Heart right ventricle (tissue), 16 donors: ENCODE results near the gene OR2AG1. TPM values are rescaled to one million over a fixed set of nuclear protein-coding genes. Genes with fewer than 3 reads are reported as not detected.
"Not testable (repeated sequence)": the region's sequence is repeated elsewhere in the genome, so short reads cannot be mapped to it uniquely, and the experiment has no call there.

Experiments used
- ATAC-seq, 8 donors: fragments of 200-7000 bp; cut with Tn5 transposase; one replicate each; pipeline ENCODE4 v1.9.1; 2020; ENCODE audit warnings: mild to moderate bottlenecking in 8 of 8, moderate library complexity in 8 of 8, moderate number of reproducible peaks in 1 of 8
- DNase-seq, 2 donors: peaks; one replicate each; pipeline ENCODE4 v3.0.0-alpha.2; 2020
- H3K27ac ChIP-seq, 10 donors: fragments of 200-600 bp; sonication (generic) in 2 of 10; one replicate each; pipeline versions ENCODE4 v1.5.0 to v1.8.0; 2020 to 2022; ENCODE audit warnings: mild to moderate bottlenecking in 3 of 10
- H3K27me3 ChIP-seq, 7 donors: fragments of 200-600 bp; one replicate each; pipeline ENCODE4 v1.8.0; 2021 to 2022; ENCODE audit warnings: mild to moderate bottlenecking in 2 of 7
- H3K36me3 ChIP-seq, 9 donors: fragments of 200-600 bp; sonication (generic) in 1 of 9; one replicate each; pipeline versions ENCODE4 v1.5.0 to v1.8.0; 2020 to 2022; ENCODE audit warnings: mild to moderate bottlenecking in 2 of 9
- H3K4me1 ChIP-seq, 9 donors: fragments of 200-600 bp; sonication (generic) in 1 of 9; one replicate each; pipeline versions ENCODE4 v1.5.0 to v1.8.0; 2020 to 2022; ENCODE audit warnings: mild to moderate bottlenecking in 4 of 9
- H3K4me3 ChIP-seq, 10 donors: fragments of 200-600 bp; sonication (generic) in 2 of 10; one replicate each; pipeline versions ENCODE4 v1.5.0 to v1.8.0; 2020 to 2022; ENCODE audit warnings: mild to moderate bottlenecking in 7 of 10, moderate library complexity in 2 of 10
- H3K9me3 ChIP-seq, 11 donors: fragments of 200-600 bp in 10 of 11; sonication (generic) in 2 of 11; one replicate each; pipeline versions ENCODE4 v1.5.0 to v1.8.0; 2013 to 2022; ENCODE audit warnings: mild to moderate bottlenecking in 2 of 11, control low read depth in 1 of 11, moderate library complexity in 1 of 11
- WGBS, 2 donors: extraction: QIAGEN DNeasy Blood & Tissue Kit; methylation state at CpG; one replicate each; pipeline ENCODE4 v1.1.7; 2013; ENCODE audit warnings: inconsistent platforms in 1 of 2; 5-methylcytosine and 5-hydroxymethylcytosine counted together
- intact Hi-C, 10 donors: fragments of 100-400 bp; cut with DNase I; formaldehyde crosslinking; loops; one replicate each; pipeline versions ENCODE4 v1.11.1 to v1.14.2; 2022
- polyA plus RNA-seq, 2 donors: library from polyadenylated mRNA; stranded (reverse); fragments of 200-250 nt; gene quantifications; one replicate each; pipeline ENCODE4 v1.2.3, GENCODE V29; 2013
- total RNA-seq, 10 donors: library from RNA; stranded (reverse); fragmentation: NEBNext Ultra II Directional in 3 of 10; extraction: Animal tissue kit (Norgen Biotek cat#: 25700) in 3 of 10; gene quantifications; one replicate each; pipeline versions ENCODE4 v1.2.1 to v1.2.4, GENCODE V29; 2021 to 2023
- TF ChIP-seq, protein P1 (sequence below), 9 donors: fragments of 200-600 bp; sonication (generic) in 2 of 9; IDR thresholded peaks; one replicate each; pipeline versions ENCODE4 v1.5.0 to v1.8.0; 2021 to 2022; ENCODE audit warnings: antibody characterized with exemption in 9 of 9, mild to moderate bottlenecking in 5 of 9, moderate library complexity in 1 of 9
- donor health status: Arrhythmogenic right ventricular cardiomyopathy.
- donor health status: ischemic (EF 13 %, LVEDD 7.1; RV severe dilation, severe dysfunction).
- donor health status: healthy with polysubstance abuse.
- donor health status: DM: no; HTN: yes; CAD: no.
- donor health status: DM: no; HTN: no; CAD: no.
- donor health status: ischemic (EF 25% LVEDD 6.9; RV normal size, moderate dysfunction).
- donor health status: ischemic (EF 25% LVEDD 5.7; RV mildly dilated, moderate dysfunction).
- donor health status: healthy.
- donor health status: DM: yes; HTN: yes; CAD: no.
- donor health status: Ischemic cardiomyopathy.
- donor health status: ischemic (EF 35%, LVEDD 5.7; RV mildly dilated, moderate dysfunction).
- donor health status: nonischemic (EF 11% LVEDD 7.7; RV severe dilation, severe dysfunction).
- donor health status: DM: yes; HTN: yes; CAD: no.
- donor health status: PGD.
- donor health status: ischemic (EF 29% LVEDD 5.4; RV normal size, mild dysfunction).
- donor health status: nonischemic (EF 23%, LVEDD 6.1; RV moderate dilation, normal function).

Gene OR2AG1
- total and polyA plus RNA-seq, 12 donors: not detected

DNA sequence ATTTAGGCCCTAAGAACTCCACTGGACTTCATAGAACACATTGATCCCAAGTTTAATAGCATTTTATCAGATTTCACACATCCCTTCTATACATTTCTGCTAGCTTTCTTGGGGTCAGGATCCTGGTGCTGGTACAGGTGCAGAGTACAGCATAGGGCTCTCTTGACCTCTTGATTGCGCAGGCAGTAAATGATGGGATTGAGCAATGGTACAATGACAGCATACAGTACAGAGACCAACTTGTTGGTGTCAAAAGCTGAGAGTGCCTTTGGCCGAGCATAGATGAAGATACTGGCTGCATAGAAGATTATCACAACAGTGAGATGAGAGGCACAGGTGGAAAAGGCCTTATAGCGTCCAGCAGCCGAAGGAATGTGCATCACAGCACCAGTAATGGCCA is 11.8 kb downstream of the OR2AG1 start:
- no peaks in the 10 kb centered on the region for H3K9me3 ChIP-seq
- intact Hi-C loops: no loop called here
- no peaks in the 10 kb centered on the region for H3K27me3 ChIP-seq
- TF ChIP-seq, protein P1, sequence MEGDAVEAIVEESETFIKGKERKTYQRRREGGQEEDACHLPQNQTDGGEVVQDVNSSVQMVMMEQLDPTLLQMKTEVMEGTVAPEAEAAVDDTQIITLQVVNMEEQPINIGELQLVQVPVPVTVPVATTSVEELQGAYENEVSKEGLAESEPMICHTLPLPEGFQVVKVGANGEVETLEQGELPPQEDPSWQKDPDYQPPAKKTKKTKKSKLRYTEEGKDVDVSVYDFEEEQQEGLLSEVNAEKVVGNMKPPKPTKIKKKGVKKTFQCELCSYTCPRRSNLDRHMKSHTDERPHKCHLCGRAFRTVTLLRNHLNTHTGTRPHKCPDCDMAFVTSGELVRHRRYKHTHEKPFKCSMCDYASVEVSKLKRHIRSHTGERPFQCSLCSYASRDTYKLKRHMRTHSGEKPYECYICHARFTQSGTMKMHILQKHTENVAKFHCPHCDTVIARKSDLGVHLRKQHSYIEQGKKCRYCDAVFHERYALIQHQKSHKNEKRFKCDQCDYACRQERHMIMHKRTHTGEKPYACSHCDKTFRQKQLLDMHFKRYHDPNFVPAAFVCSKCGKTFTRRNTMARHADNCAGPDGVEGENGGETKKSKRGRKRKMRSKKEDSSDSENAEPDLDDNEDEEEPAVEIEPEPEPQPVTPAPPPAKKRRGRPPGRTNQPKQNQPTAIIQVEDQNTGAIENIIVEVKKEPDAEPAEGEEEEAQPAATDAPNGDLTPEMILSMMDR (IDR thresholded peaks at IDR 0.05): no peak
- no peak for ATAC-seq
- no peaks in the 10 kb centered on the region for H3K4me1 ChIP-seq
- 87 to 91% methylated on average over 4 of the region's 4 CpGs for WGBS, 2 donors
- H3K27ac ChIP-seq: no peak overlapping the region
- no peaks in the 10 kb centered on the region for H3K36me3 ChIP-seq
- no peak overlapping the region for H3K4me3 ChIP-seq
- DNase-seq: no peak

DNA sequence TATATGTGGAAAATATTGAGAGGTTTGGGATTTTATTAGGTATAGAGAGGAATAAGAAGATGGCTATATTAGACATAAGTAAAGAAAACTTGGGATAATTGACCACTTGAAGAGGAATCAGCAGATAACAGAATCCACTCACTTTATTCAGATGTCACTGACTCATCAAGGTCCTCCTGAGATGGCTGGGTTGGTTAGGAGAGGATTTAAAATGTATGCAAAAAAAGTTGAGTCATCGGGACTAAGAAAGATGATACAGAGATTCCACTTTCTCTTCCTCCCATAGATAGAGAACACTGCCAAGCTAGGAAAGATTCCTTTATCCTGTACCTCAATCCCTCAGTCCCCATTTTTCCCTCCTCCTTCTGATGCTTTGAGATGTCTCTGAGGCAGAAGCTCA is 16.6 kb downstream of the OR2AG1 start, which contains the start of gene OR6A2:
OR6A2 (minus strand) TSS at position 288 of the 400 bp plus-strand sequence. CDS start 3,981 bp downstream, outside the sequence.
- ATAC-seq (no peak), DNase-seq (no peak)
- Histone ChIP-seq H3K9me3 (peaks cover 0 to 8% (median 0%) of the 10 kb centered on the region in 11 donors), H3K36me3 (no peaks in the 10 kb centered on the region), H3K4me3 (no peak within 1 kb of the TSS), H3K27ac (no peak within 1 kb of the TSS), H3K4me1 (no peaks in the 10 kb centered on the region), H3K27me3 (no peaks in the 10 kb centered on the region)
- 80 to 87% methylated on average over 1 of the region's 1 CpG for WGBS, 2 donors
- intact Hi-C loops: no loop called here
- TF ChIP-seq, protein P1 (IDR thresholded peaks at IDR 0.05): no peak

- H3K4me3 ChIP-seq, DNase-seq, ATAC-seq, H3K27ac ChIP-seq, H3K9me3 ChIP-seq, H3K4me1 ChIP-seq, H3K36me3 ChIP-seq, H3K27me3 ChIP-seq, intact Hi-C loops: not testable (repeated sequence)
These were observed 18.3 kb downstream of the OR2AG1 start for GRCh38 chr11:6801075-6801474.

GRCh38 chr11:6812390-6813005 is 29.7 kb downstream of the OR2AG1 start:
- no peak overlapping the region for H3K27ac ChIP-seq
- intact Hi-C loops: loop anchor here in 1 of 10 donors (5.0 kb wide), 1 partner anchor 875 kb away; no protein-coding TSS in a partner anchor
- H3K36me3 ChIP-seq: no peaks in the 10 kb centered on the region
- DNase-seq: no peak
- H3K4me1 ChIP-seq: no peaks in the 10 kb centered on the region
- peaks cover 0 to 27% (median 3%) of the 10 kb centered on the region in 7 donors for H3K27me3 ChIP-seq
- WGBS, 2 donors: 16 to 18% methylated on average over 6 of the region's 6 CpGs
- TF ChIP-seq, protein P1 (IDR thresholded peaks at IDR 0.05): peak; percentile 53 to 87 (median 81)
- H3K9me3 ChIP-seq: no peaks in the 10 kb centered on the region
- peak in 3 of 8 donors; percentile 33 to 59 (median 35) for ATAC-seq
- no peak overlapping the region for H3K4me3 ChIP-seq

DNA sequence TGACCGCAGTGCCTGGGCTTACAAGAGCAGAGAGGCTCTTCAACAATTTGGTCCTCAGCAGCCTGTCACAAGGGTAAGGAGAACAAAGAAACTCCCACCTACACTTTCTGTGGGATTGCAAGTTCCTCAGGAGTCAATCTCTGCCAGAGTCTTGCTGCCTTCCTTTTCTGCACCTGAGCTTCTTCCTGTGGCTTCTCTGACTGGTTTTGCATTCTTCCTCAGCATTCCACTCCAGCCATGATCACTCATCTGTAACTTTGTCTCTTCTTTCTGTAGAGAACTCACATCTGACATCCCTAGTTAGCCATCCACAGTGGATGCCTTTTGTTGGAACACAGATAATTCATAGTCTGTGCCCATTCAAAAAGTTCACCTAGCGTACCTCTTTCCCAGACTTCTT is 30.8 kb downstream of the OR2AG1 start:
- 49 to 53% methylated on average over 2 of the region's 2 CpGs for WGBS, 2 donors

More for the DNA sequence above, 30.8 kb downstream of the OR2AG1 start:
- H3K4me3 ChIP-seq: no peak overlapping the region
- DNase-seq: no peak
- H3K27me3 ChIP-seq: peaks cover 0 to 27% (median 3%) of the 10 kb centered on the region in 7 donors
- TF ChIP-seq, protein P1 (IDR thresholded peaks at IDR 0.05): no peak
- no peaks in the 10 kb centered on the region for H3K9me3 ChIP-seq
- no peak for ATAC-seq
- H3K27ac ChIP-seq: no peak overlapping the region
- no peaks in the 10 kb centered on the region for H3K4me1 ChIP-seq
- H3K36me3 ChIP-seq: no peaks in the 10 kb centered on the region
- intact Hi-C loops: loop anchor here in 1 of 10 donors (5.0 kb wide), 1 partner anchor 874 kb away; no protein-coding TSS in a partner anchor
